HEK293T (cell line): ENCODE results near the gene TOP3B.
A peak's percentile ranks its signal among the peaks of the same experiment; 100 is the strongest.

Experiments used
- CTCF ChIA-PET: fragments of 350-600 bp; formaldehyde crosslinking; extraction: SDS; loops from one replicate; lab custom pipeline; 2021; ENCODE audit warnings: antibody characterized with exemption, inconsistent platforms; lab: Yijun Ruan, JAX
- POLR2A ChIA-PET: fragments of 350-600 bp; formaldehyde crosslinking; extraction: SDS; loops from one replicate; lab custom pipeline; 2020; ENCODE audit warnings: antibody characterized with exemption, inconsistent platforms; lab: Yijun Ruan, JAX
- DNase-seq: peaks from one replicate; pipeline ENCODE4 v3.0.0; 2012; ENCODE audit warnings: mixed read lengths; ENCODE audit errors: extremely low spot score
- ARNT ChIP-seq: fragments of 450-650 bp; IDR thresholded peaks from 2 replicates; pipeline ENCODE4 v1.6.1; 2017; ENCODE audit warnings: mild to moderate bottlenecking
- BHLHE40 ChIP-seq: fragments of 450-650 bp; IDR thresholded peaks from 2 replicates; pipeline ENCODE4 v1.6.1; 2016; ENCODE audit warnings: mild to moderate bottlenecking, moderate library complexity, borderline replicate concordance
- CTBP1 ChIP-seq: fragments of 450-650 bp; IDR thresholded peaks from 2 replicates; pipeline ENCODE4 v1.6.1; 2016; ENCODE audit warnings: borderline replicate concordance
- ELF4 ChIP-seq: fragments of 450-650 bp; IDR thresholded peaks from 2 replicates; pipeline ENCODE4 v1.6.1; 2017; ENCODE audit warnings: antibody characterized with exemption
- FOXA1 ChIP-seq: fragments of 450-650 bp; IDR thresholded peaks from 2 replicates; pipeline ENCODE4 v1.6.1; 2016; ENCODE audit warnings: mild to moderate bottlenecking
- FOXK2 ChIP-seq: fragments of 450-650 bp; IDR thresholded peaks from 2 replicates; pipeline ENCODE4 v1.6.1; 2016; ENCODE audit warnings: mild to moderate bottlenecking
- FOXM1 ChIP-seq: fragments of 450-650 bp; IDR thresholded peaks from 2 replicates; pipeline ENCODE4 v1.6.1; 2017; ENCODE audit warnings: mild to moderate bottlenecking, borderline replicate concordance
- HDGF ChIP-seq: fragments of 450-650 bp; IDR thresholded peaks from 2 replicates; pipeline ENCODE4 v1.6.1; 2017; ENCODE audit warnings: antibody characterized with exemption, borderline replicate concordance
- L3MBTL2 ChIP-seq: fragments of 450-650 bp; conservative IDR thresholded peaks from 2 replicates; pipeline ENCODE4 v1.6.1; 2016; ENCODE audit warnings: mild to moderate bottlenecking
- LEF1 ChIP-seq: fragments of 450-650 bp; IDR thresholded peaks from 2 replicates; pipeline ENCODE4 v1.6.1; 2017; ENCODE audit warnings: mild to moderate bottlenecking, borderline replicate concordance
- NFRKB ChIP-seq: fragments of 450-650 bp; IDR thresholded peaks from 2 replicates; pipeline ENCODE4 v1.6.1; 2016; ENCODE audit warnings: mild to moderate bottlenecking, moderate library complexity
- PKNOX1 ChIP-seq: fragments of 450-650 bp; IDR thresholded peaks from 2 replicates; pipeline ENCODE4 v1.6.1; 2016
- SP1 ChIP-seq: fragments of 450-650 bp; IDR thresholded peaks from 2 replicates; pipeline ENCODE4 v1.6.1; 2017
- SUZ12 ChIP-seq: fragments of 450-650 bp; IDR thresholded peaks from 2 replicates; pipeline ENCODE4 v1.6.1; 2016; ENCODE audit warnings: mild to moderate bottlenecking
- TARDBP ChIP-seq: fragments of 450-650 bp; IDR thresholded peaks from 2 replicates; pipeline ENCODE4 v1.6.1; 2016
- ZNF384 ChIP-seq: fragments of 450-650 bp; IDR thresholded peaks from 2 replicates; pipeline ENCODE4 v1.6.1; 2016

Gene TOP3B

DNA sequence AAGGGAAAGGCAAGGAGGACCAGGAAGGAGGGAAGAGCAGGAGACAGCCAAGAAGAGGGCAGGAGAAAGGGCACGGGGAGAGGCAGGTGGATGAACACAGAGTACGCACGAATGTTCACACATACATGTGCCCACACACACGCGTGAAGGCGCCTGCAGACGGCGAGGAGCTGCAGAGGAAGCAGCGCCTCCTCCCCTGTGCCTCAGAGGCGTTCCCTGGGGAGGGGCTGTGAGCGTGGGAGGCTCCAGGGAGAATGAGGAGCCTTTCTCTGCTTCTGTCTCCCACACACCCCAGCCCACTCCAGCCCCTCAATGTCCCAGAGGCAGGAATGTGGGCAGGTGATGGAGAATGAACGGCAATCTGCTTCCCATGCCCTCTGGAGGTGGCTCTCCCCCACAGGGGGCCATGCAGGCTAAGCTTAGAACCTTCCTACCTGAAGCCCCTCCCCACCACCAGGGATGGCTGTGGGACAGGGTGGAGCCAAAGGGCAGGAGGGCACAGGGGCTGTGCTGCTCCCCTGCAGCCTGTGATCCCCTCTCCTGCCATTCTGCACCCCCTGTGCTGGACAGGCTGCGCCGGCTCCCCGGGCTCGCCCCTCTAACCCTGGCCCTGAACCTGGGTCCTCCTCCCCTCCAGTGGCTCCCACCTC is 55.3 kb downstream of the TOP3B start:
- CTCF ChIA-PET: no interaction called here
- DNase-seq: no peak
- POLR2A ChIA-PET: interaction anchor here (1.0 kb wide), 1 partner anchor 10 kb away, joined by 3 read pairs; no protein-coding TSS in a partner anchor
- TF ChIP-seq L3MBTL2: no peak
- TF ChIP-seq BHLHE40: no peak
- TF ChIP-seq LEF1: no peak
- no peak for TF ChIP-seq CTBP1
- TF ChIP-seq FOXM1: no peak
- TF ChIP-seq ELF4: no peak
- no peak for TF ChIP-seq SP1
- TF ChIP-seq HDGF: no peak

DNA sequence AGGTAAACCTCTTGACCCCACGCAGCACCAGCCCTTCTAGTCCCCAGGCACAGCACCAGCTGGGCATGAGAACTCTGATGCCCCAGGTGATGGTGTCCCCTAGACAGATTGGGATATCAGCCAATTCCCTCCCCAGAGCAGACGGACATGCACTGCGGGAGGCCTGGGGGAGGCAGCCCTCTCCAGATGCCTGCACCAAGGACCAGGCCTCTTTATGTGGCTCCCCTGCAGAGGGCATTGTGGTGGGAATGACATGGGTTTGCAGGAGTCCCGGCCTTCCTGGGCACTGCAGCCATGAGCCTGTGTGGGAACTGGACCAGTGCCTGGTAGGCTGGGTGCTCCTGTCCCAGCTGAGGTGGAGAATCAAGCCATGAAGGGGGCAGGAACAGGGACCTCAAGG is 55.9 kb downstream of the TOP3B start:
- TF ChIP-seq HDGF (0 out of 2 replicates have a peak, but pooled peaks have one; percentile 54), FOXA1 (no peak)
- POLR2A ChIA-PET: interaction anchor here (1.0 kb wide), 1 partner anchor 10 kb away, joined by 3 read pairs; no protein-coding TSS in a partner anchor
- DNase-seq: no peak
- CTCF ChIA-PET: no interaction called here

DNA sequence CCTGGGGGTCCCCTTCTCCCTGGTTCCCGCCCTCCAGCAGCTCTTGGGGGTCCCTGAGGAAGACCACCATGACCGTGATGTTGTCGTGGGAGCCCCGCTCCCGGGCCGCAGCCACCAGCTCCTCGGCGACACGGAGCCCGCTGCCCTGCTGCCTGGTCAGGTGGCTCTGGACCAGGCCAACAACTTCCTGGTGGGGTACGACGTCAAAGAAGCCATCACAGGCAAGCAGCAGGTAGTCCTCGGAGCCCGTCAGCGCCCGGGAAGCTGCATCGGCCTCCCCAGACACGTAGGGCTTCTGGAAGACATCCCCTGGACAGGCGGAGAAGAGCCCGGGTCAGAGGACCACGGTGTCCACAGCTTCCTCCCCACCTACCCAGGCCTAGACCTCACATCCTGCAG is 59.4 kb downstream of the TOP3B start:
- ChIA-PET CTCF (interaction anchor here (0.5 kb wide), 1 partner anchor 23 kb away, joined by 3 read pairs; no protein-coding TSS in a partner anchor), POLR2A (no interaction called here)
- no peak for TF ChIP-seq SP1
- TF ChIP-seq ELF4: no peak
- TF ChIP-seq LEF1: no peak
- TF ChIP-seq TARDBP: no peak
- no peak for TF ChIP-seq FOXM1
- no peak for TF ChIP-seq FOXA1
- no peak for DNase-seq

DNA sequence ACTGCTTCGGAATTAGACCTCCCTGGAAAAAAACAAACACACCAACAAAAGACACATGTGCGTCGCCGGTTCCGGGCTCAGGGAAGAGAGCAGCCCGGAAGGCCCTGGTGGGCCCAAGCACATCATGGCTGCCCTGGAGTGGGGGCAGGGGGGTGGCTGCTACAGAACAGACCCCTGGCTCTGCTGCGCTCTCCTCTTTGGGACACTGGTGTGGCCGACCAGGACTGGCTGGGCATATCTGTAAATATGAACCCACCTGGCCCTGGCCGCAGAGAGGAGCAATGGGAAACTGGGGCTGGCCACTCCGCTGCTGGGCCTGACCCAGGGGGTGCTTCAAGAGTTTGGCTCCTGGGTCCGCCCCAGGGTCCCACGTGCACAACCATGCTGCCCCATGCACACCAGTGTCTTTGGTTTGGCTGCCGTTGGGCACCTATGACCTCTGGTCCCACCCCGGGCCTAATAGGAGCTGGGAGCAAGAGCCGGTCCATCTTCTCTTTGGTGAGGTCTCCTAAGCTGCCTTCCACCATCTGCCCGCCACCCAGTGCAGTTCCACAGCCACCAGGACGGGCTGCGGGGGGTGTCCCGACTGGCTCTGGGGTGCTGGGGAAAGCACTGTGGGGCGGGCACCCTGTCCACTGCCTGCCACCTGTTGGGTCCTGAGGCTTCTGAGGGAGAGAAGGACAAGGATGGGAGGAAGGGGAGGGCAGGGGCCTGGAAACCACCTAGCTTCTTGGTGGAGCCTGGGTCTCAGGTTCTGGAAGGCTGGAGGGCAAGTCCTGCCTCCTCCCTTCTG is 60.0 kb downstream of the TOP3B start:
- ChIA-PET POLR2A (no interaction called here), CTCF (no interaction called here)
- TF ChIP-seq PKNOX1 (no peak), TARDBP (no peak), ZNF384 (no peak), CTBP1 (no peak), HDGF (no peak), FOXK2 (no peak), SUZ12 (no peak), SP1 (no peak), FOXA1 (no peak), ARNT (no peak), L3MBTL2 (no peak), FOXM1 (no peak), NFRKB (no peak)
- DNase-seq: no peak

- CTCF ChIA-PET: no interaction called here
Observed at GRCh38 chr22:21921729-21922128, 60.9 kb downstream of the TOP3B start.

DNA sequence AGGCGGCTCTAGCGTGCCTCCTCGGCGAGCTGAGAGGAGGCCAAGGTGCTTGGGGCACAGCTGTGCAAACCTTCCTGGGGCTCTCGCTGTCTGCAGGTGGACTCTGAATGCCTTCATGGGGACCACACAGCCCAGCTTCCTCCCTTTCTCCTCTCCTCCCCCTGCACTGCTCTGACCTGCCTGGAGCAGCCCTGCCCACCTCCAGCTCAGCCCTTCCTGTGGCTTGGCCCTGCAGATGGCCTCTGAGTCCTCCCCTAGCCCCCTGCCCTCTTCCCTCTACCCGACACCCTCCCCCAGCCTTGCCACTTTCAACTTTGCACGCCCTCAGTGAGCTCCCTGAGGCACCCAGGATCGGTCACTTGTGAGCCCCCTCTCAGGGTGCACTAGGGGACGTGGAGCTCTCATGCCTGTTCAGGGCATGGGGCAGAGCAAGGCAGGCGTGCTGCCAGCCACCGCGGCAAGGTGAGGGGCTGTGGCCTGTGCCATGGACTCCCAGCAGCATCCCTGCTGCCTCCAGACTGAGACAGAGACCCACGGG is 61.3 kb downstream of the TOP3B start:
- TF ChIP-seq FOXK2 (no peak), PKNOX1 (no peak), SUZ12 (no peak), ARNT (no peak), HDGF (no peak), CTBP1 (no peak)
- ChIA-PET POLR2A (no interaction called here), CTCF (no interaction called here)
- no peak for DNase-seq

More at GRCh38 chr22:21921729-21922128, 60.9 kb downstream of the TOP3B start:
- TF ChIP-seq ARNT (no peak), FOXK2 (no peak), NFRKB (no peak), BHLHE40 (no peak), PKNOX1 (no peak), FOXM1 (no peak), ZNF384 (no peak), HDGF (no peak), LEF1 (no peak), FOXA1 (no peak), SUZ12 (no peak), CTBP1 (no peak), ELF4 (no peak), SP1 (no peak), TARDBP (no peak), L3MBTL2 (no peak)
- no peak for DNase-seq
- POLR2A ChIA-PET: no interaction called here
